GM12872 (cell line): Measurements from ENCODE around the gene KRTAP11-1.

Experiments
- CTCF ChIP-seq: IDR thresholded peaks from 3 replicates; pipeline ENCODE4 v1.5.1; 2011; ENCODE audit warnings: low read depth, mild to moderate bottlenecking, low read length, moderate library complexity; ENCODE audit not compliant: insufficient read depth

Gene KRTAP11-1

GRCh38 chr21:30874526-30874925 lies 6.9 kb downstream of the KRTAP11-1 start:
- no peak for TF ChIP-seq CTCF

- no peak for TF ChIP-seq CTCF
These were observed 33.5 kb downstream of the KRTAP11-1 start for GRCh38 chr21:30847627-30848500.

GRCh38 chr21:30842990-30843389 lies 38.4 kb downstream of the KRTAP11-1 start:
- 0 out of 3 replicates have a peak, but pooled peaks have one; percentile 1 for TF ChIP-seq CTCF

- TF ChIP-seq CTCF: peak; percentile 57
These were observed 42.1 kb downstream of the KRTAP11-1 start for GRCh38 chr21:30839304-30839703.

- no peak for TF ChIP-seq CTCF
These were observed 42.8 kb downstream of the KRTAP11-1 start for GRCh38 chr21:30838536-30838935.

- TF ChIP-seq CTCF: peak; percentile 59
These were observed 50.1 kb downstream of the KRTAP11-1 start for GRCh38 chr21:30831194-30831765.
